GM21515 (cell line): ENCODE measurements around the gene PLPP7.

Experiments used
- ATAC-seq: cut with Tn5 transposase; IDR thresholded peaks from one replicate; pipeline ENCODE4 v1.9.1; 2021; ENCODE audit not compliant: unreplicated experiment

The PLPP7 gene

DNA sequence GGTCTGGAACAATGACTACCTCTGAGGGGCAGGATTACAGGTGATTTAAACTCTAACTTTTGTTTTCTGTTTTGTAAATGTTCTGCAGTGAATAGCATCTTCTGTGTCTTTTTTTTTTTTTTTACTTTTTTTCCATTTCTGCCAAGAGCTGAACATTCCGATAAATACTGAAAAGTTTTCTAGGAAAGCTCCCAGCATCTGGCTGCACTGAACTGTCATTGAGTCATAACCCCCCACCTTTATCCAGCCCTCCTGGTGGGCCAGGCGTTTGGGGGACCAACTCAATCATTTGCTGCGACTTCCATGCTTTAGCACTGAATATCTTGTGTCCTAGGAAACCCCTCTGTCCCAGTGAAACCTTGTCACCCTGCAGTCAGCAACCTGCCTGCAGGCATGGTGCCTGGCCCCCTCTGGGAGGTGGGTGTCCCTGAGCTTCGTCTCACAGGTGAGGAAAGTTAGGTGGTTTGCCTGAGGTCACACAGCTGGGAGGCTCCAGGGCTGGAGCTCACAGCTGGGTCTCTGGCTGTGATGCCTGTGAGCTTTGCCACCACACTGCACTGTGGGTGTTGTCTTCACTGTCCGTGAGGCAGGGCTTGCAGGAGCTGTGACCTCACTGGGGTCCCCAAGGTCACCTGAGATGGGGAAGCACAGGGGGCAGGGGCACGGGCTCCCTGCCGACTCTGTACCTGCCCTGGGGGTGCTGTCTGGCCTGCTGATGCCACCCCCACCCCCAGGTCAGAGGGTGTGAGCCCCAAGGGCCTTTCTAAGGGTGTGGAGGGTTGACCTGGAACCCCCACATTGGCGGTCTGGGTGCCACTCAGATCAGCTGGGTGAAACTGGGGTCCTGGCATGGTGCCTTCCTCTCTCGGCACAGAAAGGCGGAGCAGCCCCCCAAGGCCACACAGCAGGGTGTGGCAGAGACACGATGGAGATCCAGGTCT, 14.1 kb downstream of the PLPP7 start:
- ATAC-seq = no peak

DNA sequence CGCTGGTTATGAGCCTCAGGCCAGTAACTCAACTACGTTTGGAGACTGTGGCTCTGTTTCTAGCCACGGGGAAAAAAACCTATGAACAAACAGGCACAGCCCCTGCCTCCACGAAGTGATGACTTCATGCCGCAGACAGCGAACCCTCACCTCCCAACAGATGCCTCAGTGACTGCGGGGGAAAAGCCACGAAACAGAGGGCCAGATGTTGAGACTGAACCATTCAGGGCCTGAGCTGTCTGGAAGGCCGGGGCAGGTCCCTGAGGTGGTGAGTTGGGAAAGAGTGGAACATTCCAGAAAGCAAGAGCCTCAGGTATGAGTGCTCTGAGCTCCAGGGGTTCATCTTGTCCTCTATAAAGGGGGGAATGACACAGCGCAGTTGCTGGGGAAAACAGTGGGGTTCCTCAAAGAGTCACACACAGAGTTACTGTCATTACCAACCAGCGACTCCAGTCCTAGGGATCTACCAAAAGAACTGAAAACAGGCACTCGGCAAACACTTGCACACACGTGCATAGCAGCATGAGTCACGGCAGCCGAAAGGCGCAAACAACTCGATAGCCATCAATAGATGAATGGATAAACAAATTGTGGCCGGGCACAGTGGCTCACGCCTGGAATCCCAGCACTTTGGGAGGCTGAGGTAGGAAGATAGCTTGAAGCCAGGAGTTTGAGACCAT, 15.3 kb downstream of the PLPP7 start:
- ATAC-seq = no peak

DNA sequence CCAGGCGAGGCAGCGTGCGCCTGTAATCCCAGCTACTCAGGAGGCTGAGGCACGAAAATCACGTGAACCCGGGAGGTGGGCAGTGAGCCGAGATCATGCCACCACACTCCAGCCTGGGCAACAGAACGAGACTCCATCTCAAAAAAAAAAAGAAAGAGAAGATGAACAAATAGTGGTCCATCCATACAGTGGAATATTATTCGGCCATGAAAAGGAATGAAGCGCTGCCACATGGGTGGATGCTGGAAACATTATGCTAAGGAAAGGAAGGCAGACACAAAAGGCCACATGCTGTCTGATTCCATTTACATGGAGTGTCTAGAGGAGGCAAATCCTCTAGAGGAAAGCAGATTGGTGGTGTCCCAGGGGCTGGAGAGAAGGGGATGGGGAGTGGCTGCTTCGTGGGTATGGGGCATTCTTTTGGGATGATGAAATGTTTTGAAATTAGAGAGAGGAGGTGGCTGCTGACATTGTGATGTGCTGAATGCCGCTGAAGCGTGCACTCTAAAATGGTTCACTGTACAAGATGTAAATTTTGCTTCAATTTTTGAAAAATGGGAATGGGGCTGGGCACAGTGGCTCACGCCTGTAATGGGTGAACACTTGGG, 17.0 kb downstream of the PLPP7 start:
- no peak for ATAC-seq

DNA sequence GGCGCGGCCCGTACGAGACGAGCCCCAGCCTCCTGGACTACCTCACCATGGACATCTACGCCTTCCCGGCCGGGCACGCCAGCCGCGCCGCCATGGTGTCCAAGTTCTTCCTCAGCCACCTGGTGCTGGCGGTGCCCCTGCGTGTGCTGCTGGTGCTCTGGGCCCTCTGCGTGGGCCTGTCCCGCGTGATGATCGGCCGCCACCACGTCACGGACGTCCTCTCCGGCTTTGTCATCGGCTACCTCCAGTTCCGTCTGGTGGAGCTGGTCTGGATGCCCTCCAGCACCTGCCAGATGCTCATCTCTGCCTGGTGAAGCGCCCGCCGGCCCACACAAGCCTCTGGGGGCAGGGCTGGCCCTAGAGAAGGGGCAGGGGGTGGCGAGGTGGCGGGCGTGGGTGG, 18.5 kb downstream of the PLPP7 start:
- no peak for ATAC-seq

DNA sequence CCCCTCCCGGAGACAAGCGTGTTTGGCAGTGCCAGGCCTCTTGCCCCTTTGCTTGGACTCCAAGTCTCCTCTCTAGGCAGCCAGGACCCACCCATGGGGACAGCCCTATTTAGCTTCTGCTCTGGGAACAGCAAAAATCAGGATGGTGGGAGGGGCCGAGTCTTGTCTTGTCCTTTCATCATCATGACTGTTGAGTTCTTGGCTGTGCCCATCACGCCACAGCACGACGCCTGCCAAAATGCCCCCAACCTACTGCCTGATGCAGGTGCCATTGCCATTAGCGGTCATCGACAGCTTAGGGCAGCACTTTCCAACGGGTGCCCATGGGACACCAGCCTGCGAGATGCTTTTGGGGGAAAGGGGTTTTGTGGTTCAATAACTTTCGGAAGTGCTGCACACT, 18.9 kb downstream of the PLPP7 start:
- no peak for ATAC-seq

DNA sequence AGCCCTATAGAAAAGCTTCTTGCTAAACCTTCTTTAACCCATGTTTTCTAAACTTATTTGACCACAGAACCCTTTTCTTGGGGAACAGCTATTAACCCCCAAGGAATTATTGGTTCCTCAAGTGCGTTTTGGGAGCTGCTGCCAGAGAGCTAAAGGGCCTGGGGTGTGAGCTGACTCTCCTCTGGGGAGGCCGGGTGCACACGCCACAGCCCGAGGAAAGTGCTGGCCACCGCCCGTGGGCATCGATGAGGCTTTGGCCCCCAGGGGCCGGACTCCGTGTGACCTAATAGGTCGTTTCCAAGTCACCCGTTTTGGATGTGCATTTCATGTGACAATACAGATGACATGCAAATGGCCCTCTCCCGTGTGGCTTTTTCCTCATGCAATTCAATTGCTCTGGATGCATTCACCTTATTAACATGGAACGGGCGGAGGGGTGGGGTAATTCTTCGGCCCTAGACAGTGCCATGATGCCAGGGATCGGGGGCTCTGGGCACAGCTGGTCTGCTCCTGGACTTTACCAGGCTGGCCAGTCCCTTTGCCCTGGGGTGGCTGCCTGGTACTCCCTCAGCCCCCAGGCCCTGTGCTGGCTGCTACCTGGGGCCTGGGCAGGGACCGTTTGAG, 19.5 kb downstream of the PLPP7 start:
- no peak for ATAC-seq

DNA sequence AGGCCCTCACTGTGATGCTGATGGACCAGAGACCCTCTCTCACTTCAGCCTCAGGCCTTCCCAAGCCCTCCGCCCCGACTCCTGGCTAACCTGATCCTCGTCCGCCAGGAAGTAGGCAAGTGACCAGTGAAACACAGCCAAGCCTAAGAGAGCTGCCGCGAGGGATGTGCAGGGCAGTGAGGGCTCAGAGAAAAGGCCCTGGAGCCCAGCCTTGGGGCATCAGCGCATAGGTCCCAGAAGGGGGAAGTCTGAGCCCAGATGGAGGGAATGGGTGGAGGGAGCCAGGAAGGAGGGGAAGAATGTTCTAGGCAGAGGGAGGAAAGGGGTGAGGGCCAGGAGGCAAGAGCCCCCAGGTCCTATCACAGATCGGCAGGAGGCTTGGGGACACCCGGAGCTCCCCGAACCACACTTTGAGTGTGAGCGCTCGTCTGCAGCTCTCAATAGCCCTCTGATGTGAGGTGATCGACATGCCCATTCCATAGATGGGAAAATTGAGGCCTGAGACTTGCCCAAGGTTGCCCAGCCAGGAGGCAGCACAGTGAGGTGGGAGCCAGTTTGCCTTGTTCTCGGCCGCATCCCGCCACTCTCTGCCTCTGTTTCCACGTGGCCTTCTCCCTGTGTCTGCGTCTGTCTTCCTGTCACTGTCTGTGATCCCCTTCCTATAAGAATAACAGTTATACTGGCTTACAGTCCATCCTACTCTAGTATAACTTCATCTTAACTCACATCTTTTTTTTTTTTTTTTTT, 20.2 kb downstream of the PLPP7 start:
- ATAC-seq = no peak

DNA sequence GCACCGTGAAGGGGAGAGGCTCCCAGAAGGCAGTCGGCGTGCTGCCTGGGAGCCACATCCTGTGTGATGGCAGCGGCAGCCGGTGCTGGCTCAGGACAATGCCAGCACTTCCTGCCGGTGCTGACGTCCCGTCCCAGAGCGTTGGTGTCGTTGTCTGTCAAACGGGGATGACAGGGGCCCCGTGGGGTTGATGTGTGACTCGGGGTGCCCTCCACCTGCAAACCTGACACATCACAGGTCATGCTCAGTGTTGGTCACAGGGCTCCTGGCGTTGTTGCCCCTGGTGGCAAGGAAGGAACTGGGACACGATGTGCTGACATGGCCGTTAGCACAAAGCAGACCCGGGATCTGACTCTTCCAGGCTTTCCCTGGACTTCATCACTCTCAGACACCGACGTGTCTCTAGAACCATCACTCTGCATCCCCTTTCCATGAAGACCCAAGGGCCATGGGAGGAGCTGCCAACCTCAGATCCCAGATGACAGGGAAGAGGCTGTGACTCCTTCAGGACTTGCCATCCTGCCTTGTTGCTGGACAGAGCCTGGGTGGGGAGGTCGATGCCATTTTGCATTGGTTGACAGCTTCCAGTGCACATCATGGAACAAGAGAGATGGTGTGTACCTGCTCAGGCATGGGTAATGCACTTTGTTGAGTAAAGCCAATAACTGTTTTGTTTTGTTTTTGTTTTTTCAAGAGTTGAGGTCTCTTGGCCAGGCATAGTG, 21.5 kb downstream of the PLPP7 start:
- no peak for ATAC-seq

DNA sequence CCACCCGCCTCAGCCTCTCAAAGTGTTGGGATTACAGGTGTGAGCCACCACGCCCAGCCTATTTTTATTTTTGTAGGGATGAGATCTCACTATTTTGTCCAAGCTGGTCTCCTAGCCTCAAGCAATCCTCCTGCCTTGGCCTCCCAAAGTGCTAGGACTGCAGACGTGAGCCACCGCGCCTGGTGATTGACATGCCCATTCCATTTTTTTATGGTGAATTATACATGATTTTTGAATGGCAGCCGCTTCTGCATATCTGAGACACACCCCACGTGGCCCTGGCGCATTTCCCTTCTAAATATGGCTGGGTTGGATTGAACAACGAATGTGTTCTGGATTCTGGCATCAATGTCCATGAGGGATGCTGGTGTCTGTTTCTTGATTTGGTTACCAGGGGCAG, 22.7 kb downstream of the PLPP7 start:
- no peak for ATAC-seq

DNA sequence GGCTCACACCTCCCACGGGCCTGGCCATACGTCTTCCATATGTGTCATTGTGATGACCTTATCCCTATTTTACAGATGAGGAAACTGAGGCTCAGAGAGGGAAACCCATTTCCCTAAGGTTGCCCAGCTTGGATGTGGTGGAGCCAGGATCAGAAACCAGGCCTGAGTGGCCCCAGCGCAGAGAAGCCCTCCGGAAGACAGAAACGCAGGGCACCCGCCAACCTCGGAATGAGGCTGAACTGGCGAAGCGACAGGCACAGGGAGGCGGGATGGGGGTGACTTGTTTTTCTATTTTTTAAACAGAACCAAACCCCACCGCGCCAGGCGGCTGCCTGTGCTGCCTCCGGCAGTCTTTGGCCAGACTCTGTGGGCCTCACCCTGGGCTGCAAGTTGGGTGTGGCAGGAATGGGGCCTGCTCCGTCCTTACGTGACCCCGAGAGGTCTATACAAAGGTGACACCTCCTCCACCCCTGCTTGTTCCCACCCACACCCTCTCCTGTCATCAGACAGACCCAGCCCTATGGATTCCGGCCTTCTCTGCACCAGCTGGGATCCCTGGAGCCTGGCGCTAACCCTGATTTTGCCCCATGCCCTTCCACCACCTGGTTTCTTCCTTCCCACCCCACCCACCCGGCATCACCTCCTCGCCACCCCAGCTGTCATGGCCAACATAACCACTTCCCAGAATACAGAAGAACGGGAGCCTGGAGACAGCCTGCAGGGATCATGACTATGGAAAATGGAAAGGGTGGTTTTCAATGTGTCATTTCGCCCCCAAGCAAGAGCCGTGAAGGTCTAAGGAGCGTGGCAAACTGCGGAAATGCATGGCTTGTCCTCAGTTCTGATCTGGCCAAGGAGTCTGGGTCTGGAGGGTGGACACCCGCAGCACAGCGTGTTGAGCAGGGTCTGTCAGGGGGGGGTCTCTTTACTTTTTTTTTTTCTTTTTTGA, 23.6 kb downstream of the PLPP7 start:
- no peak for ATAC-seq

DNA sequence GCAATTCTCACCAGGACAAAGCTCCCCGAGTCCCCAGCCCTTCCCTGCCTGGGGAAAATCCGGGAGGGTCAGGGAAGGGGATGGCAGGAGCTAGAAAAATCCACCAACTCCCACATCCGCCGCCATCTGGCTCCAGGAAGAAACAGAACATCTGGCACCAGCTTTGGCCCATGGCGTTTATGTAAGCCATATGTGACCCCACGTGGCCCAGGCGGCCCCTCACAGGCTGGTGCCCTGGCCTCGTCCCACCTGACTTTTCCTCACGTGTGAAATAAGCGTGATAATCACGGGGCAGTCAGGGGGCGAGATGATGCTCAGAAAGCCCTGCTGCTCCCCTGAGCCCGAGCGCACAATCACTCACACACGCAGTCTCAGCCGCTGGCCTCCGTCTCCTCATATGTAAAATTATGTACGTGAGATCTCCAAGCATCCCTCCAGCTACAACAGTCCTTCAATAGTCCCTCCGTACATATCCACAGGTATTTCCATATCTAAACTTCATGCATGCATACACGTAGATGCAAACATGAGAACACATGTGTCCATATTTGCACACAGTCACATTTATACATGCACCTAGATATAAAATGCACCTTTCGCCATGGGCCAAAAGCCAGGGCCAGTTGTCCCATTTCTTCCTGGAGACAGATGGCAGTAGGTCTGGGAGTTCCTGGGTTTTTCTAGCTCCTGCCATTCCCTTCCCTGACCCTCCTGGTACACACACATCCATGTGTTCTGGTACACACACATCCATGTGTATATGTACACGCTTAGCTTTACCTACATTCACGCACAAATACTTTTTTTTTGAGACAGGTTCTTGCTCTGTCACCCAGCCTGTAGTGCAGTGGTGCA, 28.9 kb downstream of the PLPP7 start:
- ATAC-seq = no peak

DNA sequence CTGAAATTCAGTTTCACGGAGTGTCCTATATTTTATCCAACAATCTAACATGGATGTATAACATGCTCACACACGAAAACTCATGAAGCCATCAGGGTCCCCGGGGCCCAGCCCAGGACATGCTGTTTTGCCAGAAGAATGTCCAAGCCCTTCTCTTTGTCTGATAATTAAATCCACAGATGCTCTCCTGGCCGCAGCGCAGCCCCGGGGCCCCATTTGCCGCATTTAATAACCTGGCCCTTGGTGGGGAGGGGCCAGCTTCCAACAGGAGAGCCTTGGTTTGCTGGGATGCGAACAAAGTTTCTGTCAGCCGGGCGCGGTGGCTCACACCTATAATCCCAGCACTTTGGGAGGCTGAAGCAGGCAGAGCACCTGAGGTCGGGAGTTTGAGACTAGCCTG, 30.0 kb downstream of the PLPP7 start:
- no peak for ATAC-seq

DNA sequence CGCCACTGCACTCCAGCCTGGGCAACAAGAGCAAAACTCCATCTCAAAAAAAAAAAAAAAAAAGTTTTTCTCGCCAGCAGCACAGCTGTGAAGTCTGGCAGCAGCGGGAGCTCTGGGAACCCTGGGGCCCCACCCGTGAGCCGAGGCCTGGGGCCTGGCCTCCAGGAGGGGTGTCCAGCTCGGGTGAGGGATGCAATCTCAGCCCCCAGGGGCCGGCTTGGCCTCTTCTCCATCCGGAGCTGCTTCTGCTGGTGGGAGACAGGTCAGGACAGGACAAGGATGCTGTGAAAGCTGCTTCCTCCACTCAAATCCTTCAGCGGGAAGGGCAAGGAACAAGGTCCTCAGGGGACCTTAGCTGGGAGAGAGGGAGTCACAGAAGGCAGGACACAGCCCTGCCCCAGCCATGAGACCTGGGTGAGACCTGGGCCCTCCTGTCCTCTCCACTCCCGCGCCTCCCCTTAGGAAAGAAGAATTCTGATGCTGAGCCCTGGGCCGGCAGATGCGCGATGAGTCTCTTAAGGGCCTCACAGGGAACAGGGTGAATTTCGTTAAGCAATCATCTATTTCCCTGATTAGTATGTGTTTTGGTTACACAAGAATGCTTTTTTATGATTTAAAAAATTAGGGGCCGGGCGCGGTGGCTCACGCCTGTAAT, 30.6 kb downstream of the PLPP7 start:
- no peak for ATAC-seq

DNA sequence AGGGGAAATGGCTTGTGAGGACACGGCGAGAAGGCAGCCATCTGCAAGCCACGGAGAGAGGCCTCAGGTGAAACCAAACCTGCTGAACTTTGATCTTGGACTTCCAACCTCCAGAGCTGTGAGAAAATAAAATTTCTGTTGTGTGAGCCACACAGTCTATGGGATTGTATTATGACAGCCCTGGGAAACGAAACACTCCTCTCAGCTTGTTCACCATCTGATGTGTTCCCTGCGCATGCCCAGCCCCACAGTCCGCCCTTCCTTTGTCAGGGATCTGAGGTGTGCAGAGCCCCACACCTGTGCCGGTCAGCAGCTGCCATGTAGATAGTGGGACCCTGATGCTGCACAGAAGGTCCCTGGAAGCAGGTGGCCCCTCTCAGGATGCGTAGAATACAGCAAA, 34.1 kb downstream of the PLPP7 start:
- ATAC-seq = no peak

DNA sequence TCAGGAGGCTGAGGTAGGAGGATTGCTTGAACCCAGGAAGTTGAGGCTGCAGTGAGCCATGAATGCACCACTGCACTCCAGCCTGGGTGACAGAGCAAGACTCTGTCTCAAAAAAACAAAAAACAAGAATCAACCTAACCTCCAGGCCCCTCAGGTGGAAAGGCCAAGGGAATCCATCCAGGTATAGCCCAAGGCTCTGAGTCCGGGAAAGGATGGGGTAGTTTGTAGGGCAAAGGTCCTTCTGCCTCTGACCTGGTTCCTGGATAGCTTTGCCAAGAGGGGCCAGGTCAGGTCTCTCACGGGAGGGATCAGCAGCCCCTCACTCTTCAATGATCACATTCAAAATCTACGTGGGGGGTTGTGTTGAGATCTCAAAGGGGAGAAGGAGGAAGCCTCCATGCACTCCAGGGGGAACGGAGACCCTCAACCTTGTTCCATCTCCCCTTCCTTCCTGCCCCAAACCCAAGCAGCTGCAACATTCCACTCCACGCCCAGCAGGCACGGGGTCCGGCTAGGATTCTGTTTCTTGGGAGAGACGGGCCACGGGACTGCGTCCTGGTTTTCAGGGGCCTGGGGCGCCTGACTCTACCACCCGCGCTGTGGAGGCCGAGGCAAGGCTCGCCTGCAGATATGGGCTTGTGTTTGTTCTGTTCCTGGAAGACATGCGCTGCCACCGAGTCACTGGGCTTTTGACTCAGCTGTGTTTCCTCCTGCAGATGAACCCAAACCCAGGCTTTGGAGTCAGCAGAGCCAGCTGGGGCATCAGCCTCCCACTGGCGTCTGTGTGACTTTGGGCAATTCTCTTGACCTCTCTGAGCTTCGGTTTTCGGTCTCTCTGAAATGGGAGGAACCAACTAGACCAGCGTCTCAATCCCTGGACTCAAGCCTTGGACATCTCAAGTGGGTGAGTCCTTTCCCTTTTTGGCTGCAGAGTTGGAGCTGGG, 35.5 kb downstream of the PLPP7 start:
- ATAC-seq = no peak

DNA sequence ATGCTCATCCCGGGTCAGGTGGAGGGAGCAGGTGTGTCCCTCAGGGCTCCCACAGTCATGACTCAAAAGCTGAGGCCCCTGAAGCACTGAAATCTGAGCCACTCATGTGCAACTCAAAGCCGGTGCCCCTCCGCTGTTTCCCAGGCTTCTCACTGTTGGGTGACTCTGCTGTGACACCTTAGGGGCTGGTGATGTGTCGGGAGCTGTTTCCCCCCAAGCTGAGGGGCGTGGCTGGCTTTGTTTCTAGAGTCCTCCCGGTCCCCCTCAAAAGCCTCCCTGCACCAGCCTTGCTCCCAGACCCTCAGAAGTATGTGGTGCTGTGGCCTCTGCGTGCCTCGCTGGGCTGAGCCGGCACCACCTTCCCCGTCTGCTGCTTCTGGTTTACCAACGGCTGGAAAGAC, 39.7 kb downstream of the PLPP7 start:
- no peak for ATAC-seq
